HepG2 (cell line): ENCODE data around the gene ATG7. TPM values are rescaled to one million over a fixed set of nuclear protein-coding genes. Genes with fewer than 3 reads are reported as not detected.

Experiments used
- FOXJ3 ChIP-seq: sonication (generic); formaldehyde crosslinking; IDR thresholded peaks from 2 replicates; pipeline ENCODE4 v1.4.0; 2020; ENCODE audit warnings: missing genetic modification reagents, mild to moderate bottlenecking, borderline replicate concordance
- MAFF ChIP-seq: IDR thresholded peaks from 2 replicates; pipeline ENCODE4 v1.6.1; 2011; ENCODE audit warnings: low read depth, low read length, improper control_type of control experiment
- TFDP2 ChIP-seq: sonication (generic); formaldehyde crosslinking; IDR thresholded peaks from 2 replicates; pipeline ENCODE4 v1.4.0; 2020; ENCODE audit warnings: missing genetic modification reagents
- TRAFD1 ChIP-seq: sonication (generic); formaldehyde crosslinking; IDR thresholded peaks from 2 replicates; pipeline ENCODE4 v1.5.1; 2020; ENCODE audit warnings: missing genetic modification reagents, mild to moderate bottlenecking, borderline replicate concordance
- ZBTB7A ChIP-seq: sonication (generic); formaldehyde crosslinking; IDR thresholded peaks from 2 replicates; pipeline ENCODE4 v1.8.0; 2022; ENCODE audit warnings: mild to moderate bottlenecking, missing genetic modification reagents
- ZNF383 ChIP-seq: sonication (generic); formaldehyde crosslinking; IDR thresholded peaks from 2 replicates; pipeline ENCODE4 v1.4.0; 2020; ENCODE audit warnings: missing genetic modification reagents, mild to moderate bottlenecking, borderline replicate concordance
- polyA plus RNA-seq, 8 experiments: library from polyadenylated mRNA; depleted of rRNA in 3 of 8; stranded (reverse) in 7 of 8; unstranded in 1 of 8; fragments of >200 nt; fragmentation: Illumina TruSeq in 4 of 8; extraction: Trizol in 4 of 8; gene quantifications; 2 replicates each; pipeline versions ENCODE4 v1.2.1 to v1.2.3, GENCODE V29; 2011 to 2016; ENCODE audit warnings: low read depth in 4 of 8, missing spikeins in 1 of 8, mixed read lengths in 1 of 8; ENCODE audit not compliant: insufficient read depth in 1 of 8
- total RNA-seq, 5 experiments: library from RNA; depleted of rRNA; stranded (reverse); fragments of >200 nt; fragmentation: Illumina TruSeq; extraction: Trizol; gene quantifications; 2 replicates each; pipeline ENCODE4 v1.2.3, GENCODE V29; 2016; ENCODE audit warnings: low read depth in 1 of 5
- TF ChIP-seq, protein P1 (sequence below): sonication (generic); formaldehyde crosslinking; IDR thresholded peaks from 2 replicates; pipeline ENCODE4 v1.5.0; 2020; ENCODE audit warnings: mild to moderate bottlenecking, missing genetic modification reagents, borderline replicate concordance
- TF ChIP-seq, protein P2 (sequence below): sonication (generic); formaldehyde crosslinking; IDR thresholded peaks from 2 replicates; pipeline ENCODE4 v1.4.0; 2020; ENCODE audit warnings: missing genetic modification reagents

The ATG7 gene
- total and polyA plus RNA-seq, 2 of the 13 experiments (the other 11 are each of a cell fraction or from before 2014, with no cell fraction given) = 7.8 to 22.1 TPM

DNA sequence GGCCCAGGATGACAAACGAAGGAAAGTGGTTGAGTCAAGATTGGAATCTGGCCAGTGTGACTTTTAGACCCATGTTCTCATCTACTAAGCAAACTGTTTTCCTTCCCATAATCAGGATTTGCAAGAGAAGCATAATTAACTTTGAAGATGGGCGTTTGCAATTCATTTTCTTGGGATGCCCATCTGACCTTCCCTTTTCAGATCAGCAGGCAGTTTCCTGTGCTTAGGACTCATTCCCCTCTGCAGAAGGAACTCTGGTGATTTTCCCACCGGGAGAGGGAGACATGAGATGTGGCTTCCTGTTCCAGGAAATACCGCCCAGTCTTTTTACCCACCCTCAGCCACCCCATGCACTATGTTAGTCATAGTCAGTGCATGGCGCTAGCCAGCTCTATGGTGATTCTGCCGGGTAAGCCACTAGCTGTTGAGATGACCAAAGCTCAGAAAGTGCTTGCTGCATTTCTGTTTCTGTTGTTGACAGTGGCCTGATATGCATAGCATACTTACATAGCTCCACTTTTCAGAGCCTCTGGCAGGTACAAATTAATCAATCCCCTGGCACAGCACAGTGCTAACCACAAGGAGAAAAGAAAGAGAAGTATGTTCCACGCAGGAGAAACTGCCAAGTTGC is 242.1 kb downstream of the ATG7 start (continued):
- TF ChIP-seq, protein P1, sequence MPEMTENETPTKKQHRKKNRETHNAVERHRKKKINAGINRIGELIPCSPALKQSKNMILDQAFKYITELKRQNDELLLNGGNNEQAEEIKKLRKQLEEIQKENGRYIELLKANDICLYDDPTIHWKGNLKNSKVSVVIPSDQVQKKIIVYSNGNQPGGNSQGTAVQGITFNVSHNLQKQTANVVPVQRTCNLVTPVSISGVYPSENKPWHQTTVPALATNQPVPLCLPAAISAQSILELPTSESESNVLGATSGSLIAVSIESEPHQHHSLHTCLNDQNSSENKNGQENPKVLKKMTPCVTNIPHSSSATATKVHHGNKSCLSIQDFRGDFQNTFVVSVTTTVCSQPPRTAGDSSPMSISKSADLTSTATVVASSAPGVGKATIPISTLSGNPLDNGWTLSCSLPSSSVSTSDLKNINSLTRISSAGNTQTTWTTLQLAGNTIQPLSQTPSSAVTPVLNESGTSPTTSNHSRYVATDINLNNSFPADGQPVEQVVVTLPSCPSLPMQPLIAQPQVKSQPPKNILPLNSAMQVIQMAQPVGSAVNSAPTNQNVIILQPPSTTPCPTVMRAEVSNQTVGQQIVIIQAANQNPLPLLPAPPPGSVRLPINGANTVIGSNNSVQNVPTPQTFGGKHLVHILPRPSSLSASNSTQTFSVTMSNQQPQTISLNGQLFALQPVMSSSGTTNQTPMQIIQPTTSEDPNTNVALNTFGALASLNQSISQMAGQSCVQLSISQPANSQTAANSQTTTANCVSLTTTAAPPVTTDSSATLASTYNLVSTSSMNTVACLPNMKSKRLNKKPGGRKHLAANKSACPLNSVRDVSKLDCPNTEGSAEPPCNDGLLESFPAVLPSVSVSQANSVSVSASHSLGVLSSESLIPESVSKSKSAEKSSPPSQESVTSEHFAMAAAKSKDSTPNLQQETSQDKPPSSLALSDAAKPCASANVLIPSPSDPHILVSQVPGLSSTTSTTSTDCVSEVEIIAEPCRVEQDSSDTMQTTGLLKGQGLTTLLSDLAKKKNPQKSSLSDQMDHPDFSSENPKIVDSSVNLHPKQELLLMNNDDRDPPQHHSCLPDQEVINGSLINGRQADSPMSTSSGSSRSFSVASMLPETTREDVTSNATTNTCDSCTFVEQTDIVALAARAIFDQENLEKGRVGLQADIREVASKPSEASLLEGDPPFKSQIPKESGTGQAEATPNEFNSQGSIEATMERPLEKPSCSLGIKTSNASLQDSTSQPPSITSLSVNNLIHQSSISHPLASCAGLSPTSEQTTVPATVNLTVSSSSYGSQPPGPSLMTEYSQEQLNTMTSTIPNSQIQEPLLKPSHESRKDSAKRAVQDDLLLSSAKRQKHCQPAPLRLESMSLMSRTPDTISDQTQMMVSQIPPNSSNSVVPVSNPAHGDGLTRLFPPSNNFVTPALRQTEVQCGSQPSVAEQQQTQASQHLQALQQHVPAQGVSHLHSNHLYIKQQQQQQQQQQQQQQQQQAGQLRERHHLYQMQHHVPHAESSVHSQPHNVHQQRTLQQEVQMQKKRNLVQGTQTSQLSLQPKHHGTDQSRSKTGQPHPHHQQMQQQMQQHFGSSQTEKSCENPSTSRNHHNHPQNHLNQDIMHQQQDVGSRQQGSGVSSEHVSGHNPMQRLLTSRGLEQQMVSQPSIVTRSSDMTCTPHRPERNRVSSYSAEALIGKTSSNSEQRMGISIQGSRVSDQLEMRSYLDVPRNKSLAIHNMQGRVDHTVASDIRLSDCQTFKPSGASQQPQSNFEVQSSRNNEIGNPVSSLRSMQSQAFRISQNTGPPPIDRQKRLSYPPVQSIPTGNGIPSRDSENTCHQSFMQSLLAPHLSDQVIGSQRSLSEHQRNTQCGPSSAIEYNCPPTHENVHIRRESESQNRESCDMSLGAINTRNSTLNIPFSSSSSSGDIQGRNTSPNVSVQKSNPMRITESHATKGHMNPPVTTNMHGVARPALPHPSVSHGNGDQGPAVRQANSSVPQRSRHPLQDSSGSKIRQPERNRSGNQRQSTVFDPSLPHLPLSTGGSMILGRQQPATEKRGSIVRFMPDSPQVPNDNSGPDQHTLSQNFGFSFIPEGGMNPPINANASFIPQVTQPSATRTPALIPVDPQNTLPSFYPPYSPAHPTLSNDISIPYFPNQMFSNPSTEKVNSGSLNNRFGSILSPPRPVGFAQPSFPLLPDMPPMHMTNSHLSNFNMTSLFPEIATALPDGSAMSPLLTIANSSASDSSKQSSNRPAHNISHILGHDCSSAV = no peak
- no peak for TF ChIP-seq FOXJ3 (CRISPR knock-in tag)
- TF ChIP-seq TRAFD1 = no peak
- TF ChIP-seq, protein P2, sequence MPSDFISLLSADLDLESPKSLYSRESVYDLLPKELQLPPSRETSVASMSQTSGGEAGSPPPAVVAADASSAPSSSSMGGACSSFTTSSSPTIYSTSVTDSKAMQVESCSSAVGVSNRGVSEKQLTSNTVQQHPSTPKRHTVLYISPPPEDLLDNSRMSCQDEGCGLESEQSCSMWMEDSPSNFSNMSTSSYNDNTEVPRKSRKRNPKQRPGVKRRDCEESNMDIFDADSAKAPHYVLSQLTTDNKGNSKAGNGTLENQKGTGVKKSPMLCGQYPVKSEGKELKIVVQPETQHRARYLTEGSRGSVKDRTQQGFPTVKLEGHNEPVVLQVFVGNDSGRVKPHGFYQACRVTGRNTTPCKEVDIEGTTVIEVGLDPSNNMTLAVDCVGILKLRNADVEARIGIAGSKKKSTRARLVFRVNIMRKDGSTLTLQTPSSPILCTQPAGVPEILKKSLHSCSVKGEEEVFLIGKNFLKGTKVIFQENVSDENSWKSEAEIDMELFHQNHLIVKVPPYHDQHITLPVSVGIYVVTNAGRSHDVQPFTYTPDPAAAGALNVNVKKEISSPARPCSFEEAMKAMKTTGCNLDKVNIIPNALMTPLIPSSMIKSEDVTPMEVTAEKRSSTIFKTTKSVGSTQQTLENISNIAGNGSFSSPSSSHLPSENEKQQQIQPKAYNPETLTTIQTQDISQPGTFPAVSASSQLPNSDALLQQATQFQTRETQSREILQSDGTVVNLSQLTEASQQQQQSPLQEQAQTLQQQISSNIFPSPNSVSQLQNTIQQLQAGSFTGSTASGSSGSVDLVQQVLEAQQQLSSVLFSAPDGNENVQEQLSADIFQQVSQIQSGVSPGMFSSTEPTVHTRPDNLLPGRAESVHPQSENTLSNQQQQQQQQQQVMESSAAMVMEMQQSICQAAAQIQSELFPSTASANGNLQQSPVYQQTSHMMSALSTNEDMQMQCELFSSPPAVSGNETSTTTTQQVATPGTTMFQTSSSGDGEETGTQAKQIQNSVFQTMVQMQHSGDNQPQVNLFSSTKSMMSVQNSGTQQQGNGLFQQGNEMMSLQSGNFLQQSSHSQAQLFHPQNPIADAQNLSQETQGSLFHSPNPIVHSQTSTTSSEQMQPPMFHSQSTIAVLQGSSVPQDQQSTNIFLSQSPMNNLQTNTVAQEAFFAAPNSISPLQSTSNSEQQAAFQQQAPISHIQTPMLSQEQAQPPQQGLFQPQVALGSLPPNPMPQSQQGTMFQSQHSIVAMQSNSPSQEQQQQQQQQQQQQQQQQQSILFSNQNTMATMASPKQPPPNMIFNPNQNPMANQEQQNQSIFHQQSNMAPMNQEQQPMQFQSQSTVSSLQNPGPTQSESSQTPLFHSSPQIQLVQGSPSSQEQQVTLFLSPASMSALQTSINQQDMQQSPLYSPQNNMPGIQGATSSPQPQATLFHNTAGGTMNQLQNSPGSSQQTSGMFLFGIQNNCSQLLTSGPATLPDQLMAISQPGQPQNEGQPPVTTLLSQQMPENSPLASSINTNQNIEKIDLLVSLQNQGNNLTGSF (CRISPR knock-in tag) = no peak
- peak; percentile 11; the same call in 1 of the 2 replicates for TF ChIP-seq MAFF
- no peak for TF ChIP-seq ZNF383
- TF ChIP-seq ZBTB7A = no peak
- no peak for TF ChIP-seq TFDP2 (CRISPR knock-in tag)
